ENCODE data around the gene ZSWIM3.

Gene ZSWIM3

DNA sequence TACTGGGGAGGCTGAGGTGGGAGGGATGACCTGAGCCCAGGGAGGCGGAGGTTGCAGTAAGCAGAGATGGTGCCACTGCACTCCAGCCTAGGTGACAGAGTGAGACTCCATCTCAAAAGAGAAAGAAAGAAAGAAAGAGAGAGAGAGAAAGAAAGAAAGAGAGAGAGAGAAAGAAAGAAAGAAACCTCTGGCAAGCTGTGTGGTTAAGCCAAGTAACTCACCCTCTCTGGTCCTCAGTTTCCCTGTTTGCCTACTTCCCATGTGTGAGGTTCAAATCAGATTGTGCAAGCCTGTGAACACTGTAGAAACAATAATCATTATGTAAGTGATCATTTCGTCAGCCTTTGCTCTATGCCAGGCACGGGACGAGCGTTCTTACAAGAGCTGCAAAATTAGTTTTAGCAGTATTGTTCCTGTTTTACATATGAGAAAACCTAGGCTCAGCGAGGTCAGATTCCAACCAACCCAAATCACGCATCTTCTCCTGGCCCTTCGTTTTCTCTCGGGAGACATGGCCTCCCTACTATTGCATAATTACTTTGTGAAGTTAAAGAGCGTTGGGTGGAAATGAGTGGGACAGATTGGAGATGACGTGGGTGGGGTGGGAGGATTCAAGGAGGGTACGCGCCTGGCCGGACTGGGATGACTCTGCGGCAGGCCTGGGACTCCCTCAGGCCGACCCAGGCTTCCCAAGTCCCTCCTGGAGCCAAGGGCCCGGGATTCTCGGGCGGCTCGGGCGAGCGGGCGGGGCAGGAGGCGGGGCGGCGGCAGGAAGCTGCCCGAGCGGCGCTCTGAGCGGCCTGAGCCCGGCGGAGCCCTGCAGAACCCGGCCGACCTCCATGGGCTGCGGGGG lies 24.2 kb upstream of the ZSWIM3 start, which contains the start of gene SNX21:
Gene SNX21 (plus strand): TSS at position 770 of the 853 bp plus-strand sequence. CDS start 121 bp downstream, outside the sequence.
- no peak for DNase-seq

DNA sequence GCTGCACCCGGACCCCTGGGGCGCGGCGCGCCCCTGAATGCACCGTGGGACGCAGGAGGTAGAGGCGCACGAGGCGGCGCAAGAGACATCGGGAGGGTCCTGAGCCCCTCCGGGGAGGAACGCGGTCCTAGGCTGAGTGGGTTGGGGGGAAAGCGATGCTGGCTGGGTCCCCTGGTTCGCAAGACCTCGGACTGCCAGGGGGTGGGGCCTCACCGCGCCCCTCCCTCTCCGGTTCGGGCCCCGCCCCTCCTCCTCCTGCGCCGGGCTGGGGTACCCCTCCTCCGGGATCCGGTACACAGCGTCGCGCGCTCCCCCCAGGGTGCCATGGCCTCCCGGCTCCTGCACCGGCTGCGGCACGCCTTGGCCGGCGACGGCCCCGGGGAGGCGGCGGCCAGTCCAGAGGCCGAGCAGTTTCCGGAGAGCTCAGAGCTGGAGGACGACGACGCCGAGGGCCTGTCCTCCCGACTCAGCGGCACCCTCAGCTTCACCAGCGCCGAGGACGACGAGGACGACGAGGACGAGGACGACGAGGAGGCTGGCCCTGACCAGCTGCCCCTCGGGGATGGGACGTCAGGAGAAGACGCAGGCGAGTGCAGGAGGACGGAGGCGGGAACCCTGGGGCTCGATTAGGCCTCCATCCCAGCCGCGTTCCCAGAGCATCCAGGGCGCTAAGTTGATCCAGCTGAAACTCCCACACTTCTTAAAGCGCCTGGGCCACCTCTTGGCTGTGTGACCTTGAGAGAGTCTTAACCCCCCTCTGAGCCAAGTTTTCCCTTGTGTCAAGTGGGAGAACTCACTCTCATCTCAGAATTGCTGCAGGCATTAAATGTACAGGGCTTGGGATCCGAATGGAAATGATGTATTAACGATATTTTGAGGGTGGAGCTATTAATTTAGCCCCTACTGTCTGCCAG lies 23.3 kb upstream of the ZSWIM3 start:
- peak; percentile 14 for DNase-seq

DNA sequence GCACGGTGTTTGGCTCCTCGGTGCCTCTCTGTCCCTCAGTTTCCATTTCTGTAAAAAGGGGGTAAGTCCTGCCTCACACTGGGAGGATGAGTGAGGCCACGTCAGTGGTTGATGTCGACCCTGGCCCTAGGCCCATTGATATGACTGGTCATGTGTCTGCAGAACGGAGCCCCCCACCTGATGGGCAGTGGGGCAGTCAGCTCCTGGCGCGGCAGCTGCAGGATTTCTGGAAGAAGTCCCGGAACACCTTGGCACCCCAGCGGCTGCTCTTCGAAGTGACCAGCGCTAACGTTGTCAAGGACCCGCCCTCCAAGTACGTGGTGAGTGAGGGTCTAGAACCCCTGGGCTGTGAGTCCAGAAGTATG lies 22.6 kb upstream of the ZSWIM3 start:
- no peak for DNase-seq

DNA sequence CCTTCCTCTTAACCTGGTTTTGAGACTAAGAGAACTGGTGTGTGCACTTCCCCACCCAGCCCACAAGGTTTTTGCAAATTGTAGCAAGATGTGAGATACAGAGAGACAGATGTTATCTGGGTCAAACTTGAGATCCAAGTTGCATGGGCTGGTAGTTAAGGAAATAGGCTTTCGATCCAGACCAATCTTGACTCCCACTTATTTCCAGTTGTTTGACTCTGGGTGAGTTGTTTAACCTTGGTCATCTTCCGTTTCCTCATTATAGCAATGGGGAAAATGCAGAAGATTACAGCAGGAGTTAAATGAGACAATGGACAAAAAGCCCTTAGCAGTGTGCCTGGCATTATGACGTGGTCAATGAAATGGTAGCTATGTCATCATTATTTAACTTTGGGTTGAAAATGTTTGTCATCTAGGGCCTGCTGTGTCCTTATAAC lies 22.1 kb upstream of the ZSWIM3 start:
- no peak for DNase-seq

DNA sequence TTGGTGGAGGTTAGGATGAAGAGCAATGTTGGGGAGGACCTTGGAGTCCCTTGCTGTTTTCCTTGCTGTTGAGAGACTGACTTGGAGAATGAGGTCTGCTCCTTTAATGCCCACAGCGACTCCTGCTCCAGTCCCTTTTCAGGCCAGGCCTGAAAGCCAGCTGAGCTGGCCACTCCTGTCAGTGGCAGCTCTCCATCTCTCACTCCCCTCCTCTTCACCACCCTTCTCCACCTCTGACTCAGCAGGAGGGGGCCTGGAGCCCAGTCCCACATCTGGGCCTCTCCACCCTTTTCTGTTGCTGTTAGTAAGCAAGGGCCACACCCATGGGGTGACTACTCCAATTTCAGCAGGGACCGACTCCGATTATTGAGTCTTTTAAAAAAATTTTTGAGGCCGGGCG lies 21.6 kb upstream of the ZSWIM3 start:
- no peak for DNase-seq

DNA sequence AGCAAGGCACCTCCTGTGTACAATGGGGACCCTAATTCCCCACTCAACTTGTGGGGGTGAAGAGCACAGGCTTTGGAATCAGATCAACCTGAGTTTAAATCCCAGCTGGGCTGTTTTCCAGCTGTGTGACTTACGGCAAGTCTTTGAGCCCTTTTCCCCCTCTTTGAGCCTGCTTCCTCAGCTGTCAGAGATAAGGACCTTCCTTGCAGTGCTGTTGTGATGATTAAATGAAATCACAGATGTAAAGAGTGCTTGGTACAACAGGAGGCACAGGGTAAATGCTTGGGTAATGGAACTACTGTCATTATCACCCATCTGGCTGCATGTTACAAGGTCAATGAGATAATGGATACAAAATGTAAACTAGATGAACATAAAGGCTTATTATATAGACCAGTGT lies 20.6 kb upstream of the ZSWIM3 start:
- no peak for DNase-seq

DNA sequence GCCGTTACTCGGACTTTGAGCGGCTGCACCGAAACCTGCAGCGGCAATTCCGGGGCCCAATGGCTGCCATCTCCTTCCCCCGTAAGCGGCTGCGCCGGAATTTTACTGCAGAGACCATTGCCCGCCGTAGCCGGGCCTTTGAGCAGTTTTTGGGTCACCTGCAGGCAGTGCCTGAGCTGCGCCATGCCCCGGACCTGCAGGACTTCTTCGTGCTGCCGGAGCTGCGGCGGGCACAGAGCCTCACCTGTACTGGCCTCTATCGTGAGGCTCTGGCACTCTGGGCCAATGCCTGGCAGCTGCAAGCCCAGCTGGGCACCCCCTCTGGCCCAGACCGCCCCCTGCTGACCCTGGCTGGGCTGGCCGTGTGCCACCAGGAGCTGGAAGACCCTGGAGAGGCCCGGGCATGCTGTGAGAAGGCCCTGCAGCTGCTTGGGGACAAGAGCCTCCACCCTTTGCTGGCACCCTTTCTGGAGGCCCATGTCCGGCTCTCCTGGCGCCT lies 16.7 kb upstream of the ZSWIM3 start:
- no peak for DNase-seq

DNA sequence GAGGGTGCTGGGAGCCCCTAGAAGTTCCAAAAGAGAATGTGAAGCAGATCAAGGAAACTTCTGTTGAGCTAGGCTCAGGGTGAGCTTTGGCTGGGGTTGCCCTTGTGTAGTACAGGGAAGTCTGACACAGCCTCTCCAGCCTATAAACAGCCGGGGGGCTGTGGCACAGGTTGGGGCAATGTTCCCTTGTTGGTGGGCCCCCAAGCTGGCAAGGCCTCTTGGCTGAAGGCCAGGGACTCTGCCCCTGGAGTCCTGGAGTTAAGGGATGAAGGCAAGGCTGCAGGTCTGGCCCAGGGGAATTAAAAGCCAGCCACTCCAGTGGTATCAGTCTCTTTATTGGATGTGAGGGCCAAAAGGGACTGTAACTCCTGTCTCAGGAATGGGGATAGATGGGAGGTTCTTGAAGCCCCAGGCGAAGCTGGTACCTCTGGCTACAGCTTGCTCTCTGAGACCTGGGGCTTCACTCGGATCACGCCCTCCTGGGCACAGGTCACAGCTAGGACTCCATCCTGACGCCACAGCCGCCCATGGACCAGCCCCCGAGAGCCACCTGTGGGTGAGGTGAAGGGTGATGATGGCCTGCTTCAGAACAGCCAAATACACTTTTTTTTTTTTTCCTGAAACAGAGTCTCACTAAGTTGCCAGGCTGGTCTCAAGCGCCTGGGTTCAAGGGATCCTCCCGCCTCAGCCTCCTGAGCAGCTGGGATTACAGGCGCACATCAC lies 15.8 kb upstream of the ZSWIM3 start:
- DNase-seq, result no peak

DNA sequence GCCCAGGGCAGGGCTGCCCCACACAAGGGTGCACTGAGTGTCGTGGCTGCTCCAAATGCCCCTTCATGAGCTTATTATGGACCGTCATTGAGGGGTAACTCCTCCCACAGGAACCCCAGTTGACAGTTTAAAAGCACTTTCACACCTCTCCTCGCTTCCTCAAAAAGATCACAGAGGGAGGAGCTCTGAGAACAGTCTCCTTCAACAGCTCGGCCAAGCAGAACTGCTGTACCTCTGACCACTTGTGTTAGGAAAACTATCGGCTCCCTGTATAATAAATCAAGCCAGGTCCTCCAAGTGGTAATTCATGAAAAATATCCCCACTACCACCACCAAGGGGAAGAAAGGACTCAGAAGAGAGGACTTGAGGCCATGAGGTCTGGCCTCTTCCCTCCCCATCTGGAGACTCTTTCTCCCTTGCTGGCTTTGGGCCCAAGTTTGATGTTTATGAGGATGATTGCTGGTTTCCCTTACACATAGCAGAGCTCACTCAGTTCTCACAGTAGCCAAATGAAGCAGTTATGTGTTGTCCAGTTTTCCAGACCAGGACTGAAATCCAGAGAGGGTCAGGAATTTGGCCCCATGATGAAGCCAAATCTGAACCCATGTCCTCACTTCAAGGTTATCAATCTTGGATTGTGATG lies 15.1 kb upstream of the ZSWIM3 start:
- DNase-seq, result peak; percentile 5

DNA sequence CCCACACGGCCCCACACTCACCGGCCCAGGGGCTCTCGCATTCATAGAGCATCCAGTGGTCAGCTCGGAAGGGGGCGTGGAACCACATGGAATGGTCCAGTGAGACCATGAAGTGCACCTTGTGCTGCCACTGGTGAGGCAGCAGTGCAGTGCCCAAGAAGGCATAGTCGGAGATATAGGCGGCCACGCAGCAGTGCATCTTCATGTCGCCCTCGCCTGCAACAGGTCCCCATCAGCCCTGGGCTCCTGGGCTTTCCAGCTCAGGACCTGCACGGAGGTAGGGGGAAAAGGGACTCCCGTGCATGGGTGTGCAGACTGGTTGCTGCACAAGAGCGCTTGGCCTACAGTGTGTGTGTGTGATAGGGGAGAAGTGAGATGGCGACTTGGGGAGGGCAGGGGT lies 13.9 kb upstream of the ZSWIM3 start:
- DNase-seq, result no peak

DNA sequence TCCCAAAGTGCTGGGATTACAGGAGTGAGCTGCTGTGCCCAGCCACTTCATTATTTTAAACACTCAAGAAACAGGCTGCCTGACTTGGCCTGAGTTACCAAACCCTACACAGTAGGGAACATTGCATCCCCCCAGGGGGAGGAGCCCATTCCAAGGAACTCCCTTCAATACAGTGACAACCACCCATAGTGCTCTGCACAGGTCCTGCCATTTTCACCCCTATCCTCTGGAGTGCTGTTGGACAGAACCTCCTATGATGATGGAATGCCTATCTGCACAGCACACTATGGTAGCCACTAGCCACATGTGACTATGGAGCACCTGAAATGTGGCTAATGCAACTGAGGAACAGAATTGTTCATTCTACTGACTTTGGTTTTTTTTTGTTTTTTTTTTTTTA lies 12.0 kb upstream of the ZSWIM3 start:
- DNase-seq, result no peak

DNA sequence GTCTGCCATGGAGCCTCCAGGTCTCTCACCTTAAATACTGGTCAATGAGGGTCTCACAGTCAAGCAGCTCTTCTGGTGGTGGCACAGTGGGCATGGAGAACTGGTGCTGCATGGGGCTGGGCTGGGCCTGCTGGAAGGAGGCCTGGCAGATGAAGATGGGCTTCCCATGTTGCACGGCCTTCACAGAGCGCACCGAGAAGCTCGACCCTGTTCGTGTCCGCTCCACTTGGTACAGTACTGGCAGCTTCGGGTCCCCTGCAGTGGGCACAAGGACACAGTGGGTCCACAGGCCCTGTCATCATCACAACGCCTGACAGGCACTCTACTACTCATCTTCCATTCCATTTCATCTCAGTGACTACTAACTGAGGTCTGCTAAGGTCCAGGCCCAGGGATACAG lies 9.0 kb upstream of the ZSWIM3 start:
- DNase-seq, result no peak

DNA sequence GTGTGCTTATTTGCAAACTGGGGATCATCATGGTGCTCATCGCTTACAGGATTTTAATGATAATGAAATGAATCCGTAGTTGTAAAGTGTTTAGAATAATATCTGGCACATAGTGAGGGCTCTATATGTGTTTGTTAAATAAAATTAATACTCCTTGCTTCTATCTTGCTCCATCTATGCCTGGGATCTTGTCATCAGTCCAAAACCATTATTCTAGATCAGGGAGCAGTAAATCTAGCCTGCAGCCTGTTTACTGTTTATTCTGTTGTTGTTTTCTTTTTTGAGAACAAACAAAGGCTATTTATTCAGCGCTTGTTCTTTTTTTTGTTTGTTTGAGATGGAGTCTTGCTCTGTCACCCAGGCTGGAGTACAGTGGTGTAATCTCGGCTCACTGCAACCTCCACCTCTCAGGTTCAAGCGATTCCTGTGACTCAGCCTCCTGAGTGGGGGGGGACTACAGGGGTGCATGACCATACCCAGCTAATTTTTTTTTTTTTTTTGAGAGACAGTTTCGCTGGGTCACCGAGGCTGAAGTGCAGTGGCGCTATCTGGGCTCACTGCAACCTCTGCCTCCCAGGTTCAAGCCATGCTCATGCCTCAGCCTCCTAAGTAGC lies 8.3 kb upstream of the ZSWIM3 start:
- no peak for DNase-seq

DNA sequence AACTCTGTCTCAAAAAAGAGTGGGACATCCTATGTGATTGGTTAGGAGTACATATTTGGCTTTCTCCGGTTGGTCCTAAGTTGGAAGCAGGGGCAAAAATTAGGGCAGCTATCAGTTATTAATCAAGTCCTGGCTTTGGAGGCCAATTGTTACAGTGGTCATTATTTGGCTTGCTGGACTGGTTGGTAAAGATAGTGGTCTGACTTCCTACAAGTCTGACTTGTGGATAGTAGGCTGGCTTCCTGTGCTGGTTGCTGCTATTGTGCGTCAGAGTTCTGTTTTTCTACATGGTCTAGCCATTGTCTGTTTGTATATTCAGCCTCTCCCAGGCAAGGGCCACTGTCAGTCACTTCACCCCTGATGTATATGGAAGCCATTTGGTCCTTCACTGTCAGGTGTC lies 7.2 kb upstream of the ZSWIM3 start:
- no peak for DNase-seq

DNA sequence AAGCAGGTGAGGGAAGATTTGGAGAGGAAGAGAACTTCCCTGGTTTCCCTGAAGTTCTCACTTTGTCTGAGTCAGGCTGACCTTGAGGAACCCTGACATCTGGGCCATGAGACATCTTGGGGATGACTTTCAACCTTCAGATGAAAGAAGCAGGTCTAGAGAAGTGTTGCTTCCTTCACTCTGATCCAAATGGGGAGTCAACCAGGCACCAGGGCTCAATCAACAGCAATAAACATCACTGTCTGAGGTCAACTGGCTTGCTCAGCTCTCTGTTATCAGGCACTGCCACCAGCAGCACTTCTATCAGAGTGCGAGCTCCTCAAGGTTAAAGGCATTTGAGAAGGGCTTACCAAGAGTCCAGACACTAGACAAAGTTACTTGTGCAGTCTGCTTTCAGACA lies 6.5 kb upstream of the ZSWIM3 start:
- no peak for DNase-seq

DNA sequence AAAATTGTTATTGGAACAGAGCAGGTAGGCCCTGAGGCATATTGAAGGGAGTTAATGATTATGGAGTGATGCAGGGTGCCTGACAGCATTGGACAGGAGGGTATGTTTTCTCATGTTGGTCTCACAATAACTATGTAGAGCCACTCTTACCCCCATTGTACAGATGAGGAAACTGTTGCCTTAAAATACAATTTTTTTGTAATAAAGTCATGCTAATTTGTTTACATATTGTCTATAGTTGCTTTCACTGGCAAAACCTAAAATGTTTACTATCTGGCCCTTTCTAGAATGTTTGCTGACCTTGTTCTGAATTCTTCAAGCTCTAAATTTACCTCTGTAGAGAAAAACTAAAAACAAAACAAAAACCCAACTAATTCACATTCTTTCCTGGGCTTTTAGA lies 5.9 kb upstream of the ZSWIM3 start:
- DNase-seq, result no peak

DNA sequence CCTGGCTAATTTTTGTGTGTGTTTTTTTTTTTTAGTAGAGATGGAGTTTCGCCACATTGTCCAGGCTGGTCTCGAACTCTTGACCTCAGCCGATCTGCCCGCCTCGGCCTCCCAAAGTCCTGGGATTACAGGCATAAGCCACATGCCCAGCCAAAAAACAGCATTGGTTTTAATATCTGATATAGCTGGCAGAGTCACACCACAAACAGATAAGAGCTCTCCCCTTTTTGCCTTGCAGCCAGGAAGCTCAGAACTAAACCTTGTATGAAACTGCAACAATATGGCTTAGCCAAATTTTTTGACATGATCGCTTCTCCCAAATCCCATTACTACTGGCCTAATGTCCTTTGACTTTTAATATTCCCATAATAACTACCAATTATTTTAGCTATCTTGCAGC lies 5.1 kb upstream of the ZSWIM3 start:
- DNase-seq, result no peak

DNA sequence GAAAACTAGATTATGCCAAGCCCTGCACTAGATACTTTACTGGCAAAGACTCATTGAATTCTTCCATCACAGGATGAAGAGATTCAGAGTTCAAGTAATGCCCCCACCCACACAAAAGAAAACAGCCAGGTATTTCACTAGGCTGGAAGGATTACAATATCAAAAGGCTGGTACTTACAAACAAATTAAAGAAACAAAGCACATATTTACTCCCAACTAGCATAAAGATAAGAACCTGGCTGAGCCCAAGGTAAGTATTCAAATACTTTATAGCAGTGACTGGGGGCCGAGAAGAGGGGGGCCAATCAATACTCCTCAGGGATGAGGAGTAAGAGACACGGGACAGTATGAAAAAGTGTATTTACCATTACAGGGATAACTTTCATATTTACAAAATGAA lies 3.9 kb upstream of the ZSWIM3 start:
- DNase-seq, result no peak

DNA sequence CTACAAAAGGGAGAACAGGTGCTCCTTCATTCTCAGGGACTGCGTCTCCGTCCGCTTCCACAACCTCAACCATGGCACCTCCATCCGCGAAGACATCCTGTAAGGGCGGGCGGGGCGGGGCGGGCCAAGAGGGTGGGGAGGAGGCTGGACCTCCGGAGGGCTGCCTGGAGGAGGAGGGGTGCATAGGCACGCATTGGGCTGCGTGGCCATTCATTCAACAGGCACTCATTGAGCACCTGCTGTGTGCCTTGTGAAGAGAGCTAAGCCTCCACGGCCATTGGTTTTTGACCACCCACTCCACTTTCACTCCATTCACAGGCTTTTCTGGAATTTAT lies 435 bp downstream of the ZSWIM3 start:
- DNase-seq, result peak; percentile 17

DNA sequence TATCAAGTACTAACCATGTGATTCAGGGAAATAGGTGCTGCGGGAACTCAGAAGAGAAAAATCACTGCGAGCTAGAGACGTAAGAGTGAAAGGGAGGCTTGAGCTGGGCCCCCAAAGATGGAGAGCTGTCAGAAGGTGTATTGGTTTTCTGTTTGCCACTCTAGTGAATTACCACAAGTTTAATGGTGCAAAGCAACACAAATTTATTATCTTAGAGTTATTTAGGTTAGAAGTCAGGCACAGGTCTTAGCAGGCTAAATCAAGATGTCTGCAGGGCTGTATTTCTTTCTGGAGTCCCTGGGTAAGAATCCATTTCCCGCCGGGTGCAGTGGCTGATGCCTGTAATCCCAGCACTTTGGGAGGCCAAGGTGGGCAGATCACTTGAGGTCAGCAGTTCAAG lies 2.5 kb downstream of the ZSWIM3 start:
- no peak for DNase-seq

DNA sequence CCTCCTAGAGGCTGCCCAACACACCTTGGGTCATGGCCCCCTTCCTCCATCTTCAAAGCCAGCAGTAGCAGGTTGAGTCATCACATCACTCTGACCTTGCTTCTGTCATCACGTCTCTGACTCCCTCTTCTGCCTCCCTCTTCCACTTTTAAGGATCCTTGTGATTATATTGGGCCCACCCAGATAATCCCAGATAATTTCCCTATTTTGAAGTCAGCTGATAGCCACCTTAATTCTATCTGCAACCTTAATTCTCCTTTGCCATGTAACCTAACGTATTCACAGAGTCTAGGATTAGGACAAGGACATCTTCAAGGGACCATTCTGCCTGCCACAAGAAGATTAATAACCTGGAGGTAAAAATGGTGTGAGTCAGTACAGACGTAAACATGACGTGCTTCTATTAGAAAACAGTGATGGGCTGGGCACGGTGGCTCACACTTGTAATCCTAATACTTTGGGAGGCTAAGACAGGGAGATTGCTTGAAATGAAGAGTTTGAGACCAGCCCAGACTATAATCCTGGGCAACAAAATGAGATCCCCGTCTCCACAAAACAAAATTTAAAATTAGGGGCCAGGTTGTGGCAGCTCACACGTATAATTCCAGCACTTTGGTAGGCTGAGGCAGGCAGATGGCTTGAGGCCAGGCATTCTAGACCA lies 3.3 kb downstream of the ZSWIM3 start:
- DNase-seq, result no peak

All from CD4-positive, alpha-beta T cell treated with Interleukin-4 for 4 hours (primary cell).